ENCODE results near the gene C6orf141.
"Not testable (repeated sequence)": the region's sequence is repeated elsewhere in the genome, so short reads cannot be mapped to it uniquely, and the experiment has no call there.

Gene C6orf141

GRCh38 chr6:49587262-49587661 lies 36.8 kb downstream of the C6orf141 start:
- DNase-seq = not testable (repeated sequence)

Measured in DMS 273 treated with DMSO at 0.1 percent for 48 hours (cell line).